ENCODE data around the gene PPP1R2. TPM values are rescaled to one million over a fixed set of nuclear protein-coding genes. Genes with fewer than 3 reads are reported as not detected.

The PPP1R2 gene
- total and polyA plus RNA-seq, 9 of the 15 experiments (the other 6 are each of a cell fraction or from before 2014, with no cell fraction given): 9.4 to 115 (median 40.3) TPM

- Histone ChIP-seq H3K27ac (ENCODE audit: extremely low read depth, low read depth, low read length) (no peak overlapping the region), H3K9me1 (ENCODE audit: control insufficient read depth, insufficient read depth, low read length) (no peaks in the 10 kb centered on the region), H3K4me2 (ENCODE audit: insufficient read depth, low read length) (0 out of 2 replicates have a peak overlapping the region, but pooled peaks have one; percentile 43), H3K9me3 (replicated peaks; ENCODE audit: control insufficient read depth, insufficient read depth, low read depth, low read length) (no peaks in the 10 kb centered on the region), H3K36me3 (ENCODE audit: control insufficient read depth, insufficient read depth, low read length) (no peaks in the 10 kb centered on the region), H2AFZ (ENCODE audit: low read depth, low read length) (no peak overlapping the region), H4K20me1 (replicated peaks; ENCODE audit: control insufficient read depth, insufficient read depth, low read length) (no peaks in the 10 kb centered on the region), H3K79me2 (ENCODE audit: control insufficient read depth, insufficient read depth, low read length) (no peaks in the 10 kb centered on the region), H3K27me3 (ENCODE audit: control insufficient read depth in 2 of 2, insufficient read depth in 2 of 2, low read length in 2 of 2) (peaks cover 23 to 51% of the 10 kb centered on the region in 2 experiments), H3K4me1 (replicated peaks in 1 of 2; ENCODE audit: control insufficient read depth in 2 of 2, insufficient read depth in 2 of 2, low read length in 2 of 2) (peaks cover 3 to 4% of the 10 kb centered on the region in 2 experiments; a peak in 4 of 5 replicates), H3K4me3 (no peak overlapping the region), H3K9ac (ENCODE audit: insufficient read depth in 1 of 2, low read depth in 2 of 2, low read length in 2 of 2) (no peak overlapping the region)
- DNase-seq (ENCODE audit: extremely low read depth in 1 of 4, low spot score in 3 of 4) (no peak), FAIRE-seq (no peak), ATAC-seq (no peak)
- 5% methylated on average over 6 of the region's 6 CpGs for WGBS (ENCODE audit: insufficient coverage, low coverage, missing lambda C conversion rate)
- no TSS peak for BruUV-seq (replicated peaks)
- intact Hi-C loops (cut with micrococcal nuclease) (loop anchor here (5.0 kb wide), 1 partner anchor 34 kb away; no protein-coding TSS in a partner anchor), in situ Hi-C loops (cut with MboI) (no loop called here)
- ChIA-PET CTCF (ENCODE audit: low intra/inter-chr PET ratio) (no interaction called here), POLR2A (interaction anchor here (0.9 kb wide), 1 partner anchor 19 kb away, joined by 5 read pairs; no protein-coding TSS in a partner anchor)
- TF ChIP-seq POLR2B (IDR thresholded peaks at IDR 0.05; ENCODE audit: low read depth, partially characterized antibody) (no peak), HNRNPL (IDR thresholded peaks at IDR 0.05; ENCODE audit: low read depth, low read length) (no peak), ZNF124 (CRISPR knock-in tag; IDR thresholded peaks at IDR 0.05) (no peak), ARID4B (CRISPR knock-in tag; IDR thresholded peaks at IDR 0.05) (no peak), MYBL2 (IDR thresholded peaks at IDR 0.05; ENCODE audit: low read depth) (no peak), MYBL2 (CRISPR knock-in tag; IDR thresholded peaks at IDR 0.05; ENCODE audit: borderline replicate concordance) (no peak), CREB1 (IDR thresholded peaks at IDR 0.05) (no peak), CREB1 (CRISPR knock-in tag; IDR thresholded peaks at IDR 0.05) (no peak), PHTF2 (CRISPR knock-in tag; IDR thresholded peaks at IDR 0.05) (no peak), ZNF764 (CRISPR knock-in tag; IDR thresholded peaks at IDR 0.05; ENCODE audit: low read depth) (no peak), CLOCK (CRISPR knock-in tag; IDR thresholded peaks at IDR 0.05; ENCODE audit: borderline replicate concordance) (no peak), TAF7 (tag; IDR thresholded peaks at IDR 0.05) (no peak)
- TF ChIP-seq, protein P1, sequence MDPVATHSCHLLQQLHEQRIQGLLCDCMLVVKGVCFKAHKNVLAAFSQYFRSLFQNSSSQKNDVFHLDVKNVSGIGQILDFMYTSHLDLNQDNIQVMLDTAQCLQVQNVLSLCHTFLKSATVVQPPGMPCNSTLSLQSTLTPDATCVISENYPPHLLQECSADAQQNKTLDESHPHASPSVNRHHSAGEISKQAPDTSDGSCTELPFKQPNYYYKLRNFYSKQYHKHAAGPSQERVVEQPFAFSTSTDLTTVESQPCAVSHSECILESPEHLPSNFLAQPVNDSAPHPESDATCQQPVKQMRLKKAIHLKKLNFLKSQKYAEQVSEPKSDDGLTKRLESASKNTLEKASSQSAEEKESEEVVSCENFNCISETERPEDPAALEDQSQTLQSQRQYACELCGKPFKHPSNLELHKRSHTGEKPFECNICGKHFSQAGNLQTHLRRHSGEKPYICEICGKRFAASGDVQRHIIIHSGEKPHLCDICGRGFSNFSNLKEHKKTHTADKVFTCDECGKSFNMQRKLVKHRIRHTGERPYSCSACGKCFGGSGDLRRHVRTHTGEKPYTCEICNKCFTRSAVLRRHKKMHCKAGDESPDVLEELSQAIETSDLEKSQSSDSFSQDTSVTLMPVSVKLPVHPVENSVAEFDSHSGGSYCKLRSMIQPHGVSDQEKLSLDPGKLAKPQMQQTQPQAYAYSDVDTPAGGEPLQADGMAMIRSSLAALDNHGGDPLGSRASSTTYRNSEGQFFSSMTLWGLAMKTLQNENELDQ (CRISPR knock-in tag; IDR thresholded peaks at IDR 0.05; ENCODE audit: borderline replicate concordance): no peak
Measured at GRCh38 chr3:195578565-195578964, 35.4 kb upstream of the PPP1R2 start.

Data from K562 (cell line).